MCF 10A (cell line): ENCODE results near the gene CSTF3. TPM values are rescaled to one million over a fixed set of nuclear protein-coding genes. Genes with fewer than 3 reads are reported as not detected.

Experiments
- BruUV-seq: library from RNA; stranded (reverse); fragments of 400-500 nt; replicated peaks from 2 replicates; lab custom pipeline; 2021; lab: Mats Ljungman, UMichigan
- CTCF ChIA-PET: fragments of 300-600 bp; sonication (Branson Sonifier 250); formaldehyde crosslinking; extraction: SDS; loops from one replicate; lab custom pipeline; 2021; ENCODE audit warnings: antibody characterized with exemption, inconsistent platforms; lab: Yijun Ruan, JAX
- POLR2A ChIA-PET: fragments of 300-600, 350-650 bp; sonication (Branson Sonifier 250); formaldehyde crosslinking; extraction: SDS; loops from one replicate; lab custom pipeline; 2020; ENCODE audit warnings: antibody characterized with exemption, inconsistent platforms; lab: Yijun Ruan, JAX
- DNase-seq: peaks from one replicate; pipeline ENCODE4 v3.0.0-alpha.2; 2018; ENCODE audit not compliant: unreplicated experiment
- H3K27ac Mint-ChIP-seq: one replicate; pipeline ENCODE4 v1.8.0; 2022; ENCODE audit warnings: mild to moderate bottlenecking, low read depth, mixed read lengths; ENCODE audit not compliant: unreplicated experiment
- H3K27me3 Mint-ChIP-seq: one replicate; pipeline ENCODE4 v1.8.0; 2022; ENCODE audit warnings: mixed read lengths; ENCODE audit not compliant: insufficient read depth, unreplicated experiment
- H3K36me3 Mint-ChIP-seq: one replicate; pipeline ENCODE4 v1.8.0; 2022; ENCODE audit warnings: mild to moderate bottlenecking, moderate library complexity, mixed read lengths; ENCODE audit not compliant: insufficient read depth, unreplicated experiment
- H3K4me1 Mint-ChIP-seq: one replicate; pipeline ENCODE4 v1.8.0; 2022; ENCODE audit warnings: mixed read lengths; ENCODE audit not compliant: insufficient read depth, unreplicated experiment
- H3K4me3 Mint-ChIP-seq: one replicate; pipeline ENCODE4 v1.8.0; 2022; ENCODE audit warnings: mild to moderate bottlenecking, moderate library complexity, mixed read lengths; ENCODE audit not compliant: unreplicated experiment
- H3K9me3 Mint-ChIP-seq: one replicate; pipeline ENCODE4 v1.8.0; 2022; ENCODE audit warnings: mixed read lengths; ENCODE audit not compliant: unreplicated experiment
- intact Hi-C: fragments of 100-400 bp; cut with micrococcal nuclease; formaldehyde crosslinking; loops from 2 replicates; pipeline ENCODE4 v1.14.1; 2022
- total RNA-seq: library from RNA; stranded (reverse); gene quantifications from 2 replicates; pipeline ENCODE4 v1.2.3, GENCODE V29; 2022
- TF ChIP-seq, protein P1 (sequence below): fragments of 200-600 bp; IDR thresholded peaks from one replicate; pipeline ENCODE4 v1.8.0; 2022; ENCODE audit warnings: antibody characterized with exemption, mild to moderate bottlenecking; ENCODE audit not compliant: unreplicated experiment

The CSTF3 gene
- total RNA-seq, 1 experiment from 2014 or later, result 48.4 TPM

DNA sequence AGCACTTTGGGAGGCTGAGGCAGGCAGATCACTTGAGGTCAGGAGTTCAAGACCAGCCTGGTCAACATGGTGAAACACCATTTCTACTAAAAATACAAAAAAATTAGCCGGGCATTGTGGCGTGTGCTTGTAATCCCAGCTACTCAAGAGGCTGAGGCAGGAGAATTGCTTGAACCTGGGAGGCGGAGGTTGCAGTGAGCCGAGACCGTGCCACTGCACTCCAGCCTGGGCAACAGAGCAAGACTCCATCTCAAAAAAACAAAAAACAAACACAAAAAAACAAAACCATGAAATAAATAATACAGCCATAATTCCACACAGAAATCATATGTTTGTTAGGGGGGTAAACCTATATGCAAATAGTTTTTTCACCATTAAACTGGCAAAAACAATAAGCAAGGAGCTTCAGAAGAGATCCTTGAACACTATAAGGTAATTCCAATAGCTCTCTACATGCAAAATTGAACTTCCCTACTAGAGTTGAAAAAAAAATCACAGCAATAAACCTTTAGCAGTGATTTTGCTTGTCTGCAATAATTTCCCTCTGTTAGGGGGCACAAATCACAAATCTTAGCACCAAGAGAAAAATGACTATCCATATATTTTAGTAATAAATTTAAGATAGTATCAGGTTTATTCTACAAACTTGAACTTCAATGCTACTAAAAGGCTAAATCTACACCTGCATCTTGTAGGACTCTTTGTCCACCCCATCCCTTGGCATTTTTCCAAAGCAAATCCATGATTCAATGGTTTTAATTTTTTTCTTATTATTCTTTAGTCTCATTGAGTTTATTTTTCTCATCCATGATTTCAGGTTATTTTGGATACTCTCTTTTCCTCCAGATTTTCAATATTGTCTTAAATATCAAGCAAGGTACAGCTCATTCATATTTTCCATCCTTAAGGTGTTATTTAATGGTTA lies 3.9 kb downstream of the CSTF3 start:
- peak; percentile 35 for DNase-seq
- Mint-ChIP-seq H3K36me3 (peaks cover 50% of the 10 kb centered on the region), H3K9me3 (no peaks in the 10 kb centered on the region), H3K4me1 (peaks cover 27% of the 10 kb centered on the region), H3K27me3 (no peaks in the 10 kb centered on the region), H3K4me3 (peak overlapping the region; percentile 88), H3K27ac (no peak overlapping the region)
- POLR2A ChIA-PET, result interaction anchor here (0.6 to 1.1 kb wide), 6 partner anchors 8 to 195 kb away, joined by 3 read pairs; no protein-coding TSS in a partner anchor
- intact Hi-C loops, result no loop called here
- CTCF ChIA-PET, result interaction anchor here (0.7 kb wide), 1 partner anchor 530 kb away, joined by 3 read pairs; no protein-coding TSS in a partner anchor
- no TSS peak for BruUV-seq
- TF ChIP-seq, protein P1, sequence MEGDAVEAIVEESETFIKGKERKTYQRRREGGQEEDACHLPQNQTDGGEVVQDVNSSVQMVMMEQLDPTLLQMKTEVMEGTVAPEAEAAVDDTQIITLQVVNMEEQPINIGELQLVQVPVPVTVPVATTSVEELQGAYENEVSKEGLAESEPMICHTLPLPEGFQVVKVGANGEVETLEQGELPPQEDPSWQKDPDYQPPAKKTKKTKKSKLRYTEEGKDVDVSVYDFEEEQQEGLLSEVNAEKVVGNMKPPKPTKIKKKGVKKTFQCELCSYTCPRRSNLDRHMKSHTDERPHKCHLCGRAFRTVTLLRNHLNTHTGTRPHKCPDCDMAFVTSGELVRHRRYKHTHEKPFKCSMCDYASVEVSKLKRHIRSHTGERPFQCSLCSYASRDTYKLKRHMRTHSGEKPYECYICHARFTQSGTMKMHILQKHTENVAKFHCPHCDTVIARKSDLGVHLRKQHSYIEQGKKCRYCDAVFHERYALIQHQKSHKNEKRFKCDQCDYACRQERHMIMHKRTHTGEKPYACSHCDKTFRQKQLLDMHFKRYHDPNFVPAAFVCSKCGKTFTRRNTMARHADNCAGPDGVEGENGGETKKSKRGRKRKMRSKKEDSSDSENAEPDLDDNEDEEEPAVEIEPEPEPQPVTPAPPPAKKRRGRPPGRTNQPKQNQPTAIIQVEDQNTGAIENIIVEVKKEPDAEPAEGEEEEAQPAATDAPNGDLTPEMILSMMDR, result no peak

DNA sequence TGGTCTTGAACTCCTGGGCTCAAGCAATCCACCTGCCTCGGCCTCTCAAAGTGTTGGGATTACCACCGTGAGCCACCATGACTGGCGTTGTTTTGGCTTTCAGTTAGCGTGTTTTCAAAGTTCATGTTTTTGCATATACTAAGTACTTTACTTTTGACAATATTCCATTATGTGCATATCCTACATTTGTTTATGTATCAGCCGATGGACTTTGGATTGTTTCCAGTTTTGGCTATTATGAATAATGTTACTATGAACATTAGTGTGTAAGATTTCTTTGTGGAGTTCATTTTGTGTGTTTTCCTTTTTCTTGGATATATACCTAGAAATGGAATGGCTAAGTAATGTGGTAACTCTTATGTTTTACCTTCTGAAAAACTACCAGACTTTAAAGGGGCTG lies 9.9 kb downstream of the CSTF3 start:
- intact Hi-C loops, result no loop called here
- H3K4me1 Mint-ChIP-seq, result peaks cover 11% of the 10 kb centered on the region
- ChIA-PET POLR2A (interaction anchor here (1.8 kb wide), 1 partner anchor 9 kb away, joined by 12 read pairs; no protein-coding TSS in a partner anchor), CTCF (no interaction called here)
- peaks cover 65% of the 10 kb centered on the region for H3K36me3 Mint-ChIP-seq
- H3K27ac Mint-ChIP-seq, result no peak overlapping the region
- no peak overlapping the region for H3K4me3 Mint-ChIP-seq
- no peaks in the 10 kb centered on the region for H3K9me3 Mint-ChIP-seq
- no peaks in the 10 kb centered on the region for H3K27me3 Mint-ChIP-seq
- TF ChIP-seq, protein P1, result no peak
- no TSS peak for BruUV-seq
- no peak for DNase-seq

DNA sequence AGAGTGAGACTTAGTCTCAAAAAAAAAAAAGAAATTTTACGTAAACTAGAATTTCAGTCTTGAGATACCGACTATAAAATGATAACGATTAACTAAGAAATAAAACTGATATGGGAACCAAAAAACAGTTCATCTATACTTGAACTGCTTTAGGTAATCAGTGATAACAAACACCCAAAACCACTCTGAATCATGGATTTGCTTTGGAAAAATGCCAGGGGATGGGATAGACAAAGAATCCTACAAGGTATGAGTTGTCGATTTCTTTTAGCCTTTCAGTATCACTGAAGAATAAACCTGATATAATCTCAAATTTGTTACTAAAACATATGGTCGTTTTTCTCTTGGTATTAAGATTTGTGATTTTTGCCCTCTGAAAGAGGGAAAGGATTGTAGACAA lies 13.7 kb downstream of the CSTF3 start:
- BruUV-seq, result no TSS peak
- H3K9me3 Mint-ChIP-seq, result no peaks in the 10 kb centered on the region

More for the DNA sequence above, 13.7 kb downstream of the CSTF3 start:
- Mint-ChIP-seq H3K27me3 (no peaks in the 10 kb centered on the region), H3K4me3 (no peak overlapping the region), H3K27ac (no peak overlapping the region), H3K36me3 (peaks cover 58% of the 10 kb centered on the region), H3K4me1 (no peaks in the 10 kb centered on the region)
- TF ChIP-seq, protein P1, result no peak
- intact Hi-C loops, result no loop called here
- ChIA-PET POLR2A (interaction anchor here (0.6 to 0.7 kb wide), 2 partner anchors 8 to 295 kb away, joined by 3 to 4 read pairs; no protein-coding TSS in a partner anchor), CTCF (interaction anchor here (0.7 to 1.0 kb wide), 2 partner anchors 9 to 192 kb away, joined by 3 to 6 read pairs; no protein-coding TSS in a partner anchor)
- peak; percentile 58 for DNase-seq
